NCI-H446 (cell line): ENCODE measurements around the gene CALHM5.

Experiments
- DNase-seq, 2 experiments: peaks; one replicate each; lab custom pipeline; 2025; lab: John Stamatoyannopoulos, UW

CALHM5 gene

DNA sequence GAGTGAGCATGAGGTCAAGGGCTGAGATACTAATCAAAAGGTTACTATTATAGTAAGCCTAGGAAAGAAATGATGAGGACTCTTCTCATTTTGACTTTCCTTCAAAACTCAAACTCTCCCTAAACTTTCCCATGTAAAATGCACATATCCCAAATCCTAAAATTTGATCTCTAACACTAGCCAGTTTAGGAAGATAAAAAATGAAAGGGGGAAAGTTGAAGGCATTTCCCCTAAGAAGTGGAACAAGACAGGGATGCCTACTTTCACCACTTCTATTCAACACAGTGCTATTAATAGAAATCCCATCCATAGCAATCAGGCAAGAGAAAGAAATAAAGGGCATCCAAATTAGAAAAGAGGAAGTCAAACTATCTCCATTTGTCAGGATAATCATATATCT is 2.9 kb upstream of the CALHM5 start:
- DNase-seq = no peak

DNA sequence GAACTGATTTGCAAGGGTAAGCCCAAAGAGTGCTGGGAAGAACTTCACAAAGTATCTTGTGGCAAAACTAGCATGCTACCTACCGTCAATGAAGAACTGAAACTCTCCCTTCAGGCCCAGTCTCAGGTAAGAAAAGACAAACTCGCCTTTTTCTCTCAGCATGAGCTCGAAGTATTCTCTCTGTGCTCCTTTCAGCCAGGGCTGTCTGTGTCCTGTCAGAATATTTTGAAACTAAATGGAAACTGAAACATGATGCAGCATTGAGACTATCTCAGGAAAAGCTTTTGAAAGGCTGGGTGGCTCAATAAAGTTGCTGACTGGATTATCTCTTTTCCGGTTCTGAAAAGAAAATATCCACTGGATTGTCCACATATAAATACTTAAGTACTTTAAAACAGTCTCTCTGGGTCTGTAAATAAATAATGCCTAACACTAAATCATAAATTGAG is 696 bp downstream of the CALHM5 start:
- no peak for DNase-seq

DNA sequence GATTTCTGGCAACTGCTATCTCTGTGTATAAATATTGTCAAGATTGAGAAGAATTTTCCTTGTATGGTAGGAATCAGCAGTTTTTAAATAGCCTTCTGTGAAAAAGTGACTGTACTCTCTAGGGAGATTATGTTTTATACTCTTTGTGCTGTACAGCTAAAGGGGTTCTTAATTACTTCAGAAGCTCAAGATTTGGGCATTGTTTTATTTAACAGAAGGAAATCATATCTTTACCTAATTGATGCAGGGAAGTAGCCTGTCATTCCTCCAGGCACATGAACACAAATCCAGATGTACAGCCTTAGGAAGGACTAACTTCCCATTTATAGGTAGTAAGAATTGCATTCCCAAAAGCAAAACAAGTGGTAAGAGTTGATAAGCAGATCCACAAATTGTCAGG is 1.3 kb downstream of the CALHM5 start:
- no peak for DNase-seq

DNA sequence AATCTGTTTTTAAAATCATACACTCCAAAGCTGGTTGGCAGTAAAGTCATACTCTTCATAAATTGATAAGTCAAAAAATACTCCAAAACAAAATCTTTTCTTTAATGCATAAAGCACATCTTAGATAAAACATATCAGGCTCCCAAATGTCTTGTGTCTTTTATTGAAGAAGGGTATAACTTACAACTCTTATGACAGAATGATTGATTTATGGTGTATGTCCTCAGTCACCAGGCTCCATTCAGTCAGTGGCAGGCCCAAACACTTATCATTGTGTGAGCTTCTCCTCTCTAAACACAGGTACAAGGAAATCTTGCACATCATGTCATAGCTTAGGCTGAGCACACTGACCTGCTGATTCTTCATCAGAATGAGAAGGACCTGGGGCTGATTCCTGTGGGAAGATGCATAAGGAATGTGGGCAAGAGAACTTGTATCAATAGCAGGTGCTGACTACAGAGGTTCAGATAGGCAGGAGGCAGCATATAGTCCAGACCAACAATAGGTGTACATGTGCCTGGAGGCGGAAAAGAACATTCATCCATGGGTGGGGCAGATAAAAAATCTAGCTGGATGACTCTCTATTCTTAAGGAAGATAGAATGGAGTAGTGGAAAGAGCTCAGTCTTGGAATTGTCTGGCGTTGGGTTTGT is 1.9 kb downstream of the CALHM5 start:
- DNase-seq = no peak

DNA sequence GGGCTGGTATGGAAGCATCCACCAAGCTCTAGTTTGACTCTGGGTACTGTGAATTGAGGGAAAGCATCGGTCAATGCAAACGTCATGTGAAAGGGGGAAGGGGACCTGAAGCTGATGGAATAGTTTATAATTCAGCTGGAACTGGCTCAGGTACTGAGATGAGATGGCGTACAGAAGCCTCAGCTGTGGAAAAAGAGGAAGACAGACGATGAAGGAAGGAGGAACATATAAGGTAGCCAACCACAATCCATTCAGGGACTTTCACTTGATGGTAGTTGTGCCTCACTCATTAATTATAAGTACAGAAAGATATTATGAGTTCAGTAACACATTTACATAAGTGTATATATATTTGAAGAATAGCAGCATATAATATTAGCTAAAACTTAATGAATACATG is 2.7 kb downstream of the CALHM5 start:
- no peak for DNase-seq

DNA sequence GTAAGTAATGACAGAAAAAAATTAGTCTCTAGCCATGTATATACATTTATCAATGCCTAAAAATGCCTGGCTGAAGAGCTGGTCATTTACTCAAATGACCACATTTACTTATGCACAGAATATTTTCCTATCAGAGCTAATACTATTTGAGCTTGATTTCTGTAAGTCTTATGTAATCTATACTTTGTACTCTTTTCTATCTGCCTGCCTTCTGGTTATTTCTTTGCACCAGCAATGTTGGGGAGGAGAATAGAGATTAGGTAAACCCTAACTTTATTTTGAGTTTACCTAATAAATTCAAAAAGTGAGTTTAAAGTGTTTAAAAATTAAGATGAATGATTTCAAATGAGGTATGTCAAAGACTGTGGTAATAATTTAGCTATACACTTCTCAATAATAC is 3.7 kb downstream of the CALHM5 start:
- DNase-seq = no peak

DNA sequence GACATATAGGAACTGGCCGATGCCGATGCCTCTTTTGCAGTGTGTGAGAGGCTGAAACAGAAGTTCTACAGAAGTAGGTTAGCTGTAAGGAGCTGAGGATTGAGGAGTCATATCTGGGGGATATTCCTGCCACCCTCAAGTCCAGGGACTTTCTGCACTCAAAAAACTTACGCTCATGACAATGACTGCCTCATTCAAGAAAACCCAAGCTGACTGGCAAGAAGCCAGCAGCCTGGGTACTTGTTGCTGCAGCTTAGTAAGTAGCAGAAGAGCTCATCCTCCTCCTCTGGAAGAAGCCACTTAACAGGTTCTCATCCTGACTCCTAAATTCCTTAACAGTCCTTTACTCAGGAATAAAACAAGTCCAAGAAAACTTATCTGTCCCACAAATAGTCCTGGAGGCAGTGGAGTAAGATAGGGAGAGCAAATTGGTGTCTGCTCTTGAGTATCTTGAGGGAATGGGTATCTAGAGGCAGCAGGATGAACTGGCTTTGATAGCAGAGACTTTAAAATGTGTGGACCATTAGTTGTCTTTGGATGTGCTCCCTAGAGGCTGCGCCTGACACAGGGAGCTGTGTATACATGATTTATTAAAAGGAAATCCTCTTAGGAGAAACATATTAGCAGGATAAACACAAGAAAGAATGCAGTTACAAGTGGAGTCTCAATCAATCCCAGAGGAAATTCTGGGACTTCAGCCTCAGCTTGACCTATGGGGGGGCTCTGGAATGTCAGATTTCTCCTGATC is 7.4 kb downstream of the CALHM5 start:
- no peak for DNase-seq

DNA sequence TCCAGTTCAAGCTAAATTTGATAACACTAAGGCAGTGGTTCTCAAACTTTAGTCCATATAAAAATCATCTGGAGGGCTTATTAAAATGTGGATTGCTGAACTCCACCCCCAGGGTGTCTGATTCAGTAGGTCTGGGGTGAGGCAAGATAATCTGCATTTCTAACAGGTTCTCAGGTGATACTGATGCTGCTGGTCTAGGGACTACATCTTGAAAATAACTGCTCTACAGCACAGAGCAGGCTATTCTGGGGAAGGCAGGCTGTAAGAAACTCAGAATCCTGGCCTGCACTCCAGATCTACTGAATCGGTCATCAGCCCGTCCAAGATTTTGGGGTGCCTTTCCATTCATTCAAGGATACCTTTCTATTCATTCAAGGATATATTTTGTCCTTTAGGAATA is 11.5 kb downstream of the CALHM5 start:
- DNase-seq = no peak

DNA sequence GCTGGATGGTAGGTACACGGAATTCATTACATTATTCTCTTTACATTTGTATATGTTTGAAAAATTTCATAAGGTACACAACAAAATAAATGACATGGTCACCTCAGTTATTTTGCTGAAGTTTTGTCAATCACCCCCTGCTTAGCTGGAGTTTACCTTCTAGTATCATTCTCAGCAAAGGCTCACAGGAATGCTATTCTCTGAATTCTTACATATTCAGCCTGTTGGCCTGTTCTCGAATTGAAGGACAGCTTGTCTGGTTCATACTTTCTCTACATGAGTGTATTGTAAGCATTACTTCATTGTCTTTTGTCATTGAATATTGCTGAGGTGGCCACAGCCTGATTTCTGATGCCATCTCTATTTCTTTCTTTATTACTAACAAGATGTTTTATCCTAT is 12.8 kb downstream of the CALHM5 start:
- no peak for DNase-seq

DNA sequence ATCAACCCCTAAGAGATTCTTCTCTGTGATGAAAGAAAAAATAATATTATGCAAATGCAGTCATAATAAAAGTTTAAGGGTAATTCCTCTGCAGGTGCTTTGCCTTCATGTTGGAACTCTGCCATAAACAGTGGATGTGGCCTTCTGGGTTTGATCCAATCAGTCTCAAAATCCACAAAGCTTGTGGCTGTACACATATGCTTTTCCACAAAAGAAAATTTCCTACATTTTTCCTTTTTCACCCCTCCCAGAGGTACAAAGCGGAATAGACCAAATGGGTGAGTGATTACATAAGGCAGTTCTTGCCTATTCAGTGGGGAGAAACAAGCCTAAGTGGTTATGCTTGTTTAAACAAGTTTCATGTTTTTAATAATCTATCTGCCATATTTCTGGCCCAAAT is 16.7 kb downstream of the CALHM5 start:
- DNase-seq = no peak

DNA sequence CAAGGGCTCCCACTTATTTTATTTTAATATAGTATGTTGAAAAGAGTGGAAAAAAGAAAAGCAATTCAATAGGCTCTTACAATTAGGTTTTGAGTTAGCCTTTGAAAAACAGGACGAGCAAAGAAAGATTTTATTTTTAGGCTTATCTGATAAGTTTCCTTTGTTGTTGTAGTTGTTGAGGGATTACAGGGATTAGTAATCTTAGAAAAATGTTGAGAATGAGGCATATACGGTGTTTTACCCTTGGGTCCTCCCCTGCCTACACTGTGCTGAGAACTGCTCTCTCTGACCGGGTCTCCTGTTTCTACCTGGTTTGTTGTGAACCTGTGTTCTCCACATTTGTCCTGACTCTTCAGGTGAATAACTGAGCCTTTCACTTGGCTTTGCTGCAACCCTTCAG is 17.3 kb downstream of the CALHM5 start:
- no peak for DNase-seq

DNA sequence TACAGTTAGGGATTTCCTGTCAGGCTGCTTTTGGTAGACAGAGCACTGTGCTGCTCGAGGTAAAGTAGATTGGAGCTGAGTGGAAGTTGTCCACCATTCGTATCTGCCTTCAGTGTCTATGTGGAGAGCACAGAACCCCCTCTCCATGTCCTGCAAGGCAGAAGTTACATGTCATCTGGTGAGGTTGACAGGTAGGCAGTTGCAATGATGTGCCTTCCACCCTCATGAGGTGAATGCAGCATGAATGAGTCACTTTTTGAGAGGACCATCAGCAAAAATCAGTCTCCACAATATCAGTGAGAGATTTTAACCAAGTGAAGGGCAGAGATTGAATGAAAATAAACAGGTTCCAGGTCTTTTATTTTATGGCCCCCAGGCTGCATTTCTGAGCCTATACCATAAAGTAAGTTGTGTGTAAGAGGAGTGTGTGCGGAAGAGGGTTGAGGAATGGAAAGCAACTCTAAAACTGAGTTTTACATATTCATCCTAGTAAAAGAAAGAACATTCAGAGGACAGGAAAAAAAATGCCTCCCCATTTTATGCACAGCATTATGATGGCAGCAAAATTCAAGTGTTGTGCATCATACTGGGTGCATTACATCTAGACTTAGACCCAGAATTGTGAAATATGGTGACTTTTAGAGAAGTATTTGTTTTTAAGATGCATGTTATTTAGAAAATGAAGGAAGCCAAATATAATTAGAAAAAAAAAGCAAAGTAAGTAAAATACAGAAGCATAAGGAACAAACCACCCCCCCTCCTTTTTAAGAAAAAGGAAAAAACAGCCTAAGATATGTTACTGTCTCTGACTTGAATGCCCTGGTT is 18.2 kb downstream of the CALHM5 start:
- no peak for DNase-seq

DNA sequence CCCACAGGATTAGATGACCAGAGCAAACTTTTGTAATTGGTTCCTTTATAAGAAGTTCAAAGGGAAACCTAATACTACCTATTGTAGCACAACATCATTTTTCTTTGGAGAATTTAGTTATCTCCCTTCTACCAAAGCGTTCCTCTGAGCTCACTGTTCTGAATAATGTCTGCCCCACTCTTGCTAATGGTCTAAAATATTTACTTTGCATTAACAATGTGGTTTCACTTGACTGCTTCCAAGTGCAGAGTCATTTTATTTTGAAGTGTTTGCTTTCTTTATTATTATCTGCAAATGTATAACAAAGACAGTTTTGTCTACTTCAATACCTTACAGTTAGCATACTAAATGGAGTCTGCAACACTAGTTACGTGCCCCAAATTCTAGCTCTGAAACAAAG is 19.0 kb downstream of the CALHM5 start:
- no peak for DNase-seq

DNA sequence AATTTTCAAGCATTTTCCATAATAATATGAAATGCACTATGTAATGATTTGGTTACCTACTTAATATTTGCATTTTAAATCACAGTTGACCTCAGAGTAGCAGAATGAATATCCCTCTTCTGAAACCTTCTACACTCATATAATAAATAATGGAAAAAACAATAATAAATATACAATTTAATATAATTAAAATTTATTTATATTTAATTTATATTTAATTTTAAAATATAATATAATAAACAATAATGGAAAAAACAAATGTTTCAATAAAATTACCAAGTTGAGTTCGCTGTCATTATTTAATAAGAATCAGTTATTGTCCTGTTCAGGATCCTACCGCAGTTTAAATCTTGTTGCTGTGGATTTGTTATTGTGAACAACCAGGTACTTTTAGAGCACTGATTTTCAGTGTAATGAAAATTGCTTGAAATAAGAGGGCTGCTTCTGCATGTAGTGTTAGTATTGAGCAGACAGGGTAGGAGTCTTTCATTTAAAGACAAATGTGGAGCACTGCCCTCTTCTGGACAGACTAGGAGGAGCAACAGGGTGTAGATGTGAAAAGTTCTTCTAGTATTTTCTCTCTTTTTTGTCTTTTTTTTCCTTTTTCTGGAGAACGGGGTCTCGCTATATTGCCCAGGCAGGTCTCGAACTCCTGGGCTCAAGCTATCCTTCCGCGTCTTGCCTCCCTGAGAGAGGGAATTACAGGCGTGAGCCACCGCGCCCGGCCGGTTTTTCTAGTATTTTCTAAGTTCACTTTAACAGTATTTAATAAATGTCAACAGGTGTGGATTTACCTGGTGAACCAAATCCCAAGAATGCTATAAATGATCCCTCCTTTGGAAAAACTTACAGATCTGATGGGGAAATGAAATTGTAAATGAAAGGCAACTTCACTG is 20.5 kb downstream of the CALHM5 start:
- DNase-seq = peak in 1 of 2 experiments; percentile 10

DNA sequence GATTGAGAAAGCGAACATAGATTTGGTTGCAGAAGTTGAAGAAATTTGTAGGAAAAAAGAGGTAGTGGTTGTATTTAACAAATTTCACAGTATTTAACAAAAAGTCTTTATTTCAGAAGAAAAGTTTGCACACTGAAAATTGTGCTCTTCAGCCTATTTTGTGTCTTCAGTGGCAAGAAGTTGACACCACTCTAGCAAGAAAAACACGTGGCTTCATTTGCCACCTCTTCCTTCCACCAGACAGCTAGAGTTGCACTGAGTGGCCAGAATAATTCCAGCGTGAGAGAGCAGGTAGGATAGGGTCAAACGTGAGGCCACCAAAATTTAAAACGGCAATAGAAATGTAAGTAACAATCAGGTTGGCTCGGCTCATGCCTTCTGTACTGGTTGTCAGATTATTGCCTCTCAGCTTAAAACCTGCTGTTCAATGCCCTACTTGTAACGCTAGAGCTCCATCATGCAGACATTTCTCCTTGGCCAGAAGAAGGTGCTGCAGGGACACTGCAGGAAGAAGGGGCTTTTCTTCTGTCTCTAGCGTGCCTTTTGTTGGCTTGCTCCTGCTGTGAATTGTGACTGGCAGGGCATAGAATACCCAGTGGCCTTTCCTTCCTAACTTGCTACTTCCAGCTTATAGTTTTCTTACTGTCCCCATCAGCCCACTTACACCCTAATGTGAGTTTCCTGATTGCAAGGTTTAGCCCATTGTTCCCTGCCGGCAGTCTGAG is 22.0 kb downstream of the CALHM5 start:
- no peak for DNase-seq

DNA sequence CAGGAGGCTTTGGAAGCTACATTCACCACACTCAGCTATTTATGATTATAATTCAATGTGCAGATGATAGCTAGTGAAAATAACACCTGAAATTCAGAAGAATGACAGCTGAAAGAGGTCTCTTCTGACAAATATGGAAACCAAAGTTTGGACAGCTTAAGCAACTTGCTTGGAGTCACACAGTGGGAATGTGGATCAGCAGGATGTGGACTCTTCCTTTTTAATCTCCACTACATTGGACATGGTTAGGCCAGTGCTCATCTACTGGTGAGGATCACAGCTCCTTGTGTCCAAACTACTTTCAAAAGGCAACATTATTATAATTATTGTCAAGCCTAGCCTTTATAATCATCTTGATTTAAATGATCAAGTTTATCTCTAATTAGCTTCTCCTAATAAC is 23.7 kb downstream of the CALHM5 start:
- DNase-seq = no peak

DNA sequence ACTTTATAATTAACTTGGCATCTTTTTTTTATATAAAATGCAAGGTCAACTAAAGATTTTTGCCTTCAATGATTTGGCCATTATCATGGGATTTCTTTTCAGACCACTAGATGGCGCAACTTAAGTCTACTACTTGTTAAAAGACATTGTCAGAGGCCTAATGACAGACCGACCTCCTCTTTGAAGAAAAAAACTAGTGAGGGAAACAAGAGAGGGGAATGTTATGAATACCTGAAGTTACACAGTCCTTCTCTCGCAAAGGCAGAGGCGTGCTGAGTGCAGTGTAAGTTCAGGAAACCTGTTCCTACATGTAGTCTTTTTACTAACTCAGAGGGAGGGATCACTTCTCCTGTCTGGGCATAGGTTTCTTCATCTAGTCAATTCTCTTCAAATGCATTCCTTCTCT is 24.8 kb downstream of the CALHM5 start:
- DNase-seq = peak in 1 of 2 experiments; percentile 53

DNA sequence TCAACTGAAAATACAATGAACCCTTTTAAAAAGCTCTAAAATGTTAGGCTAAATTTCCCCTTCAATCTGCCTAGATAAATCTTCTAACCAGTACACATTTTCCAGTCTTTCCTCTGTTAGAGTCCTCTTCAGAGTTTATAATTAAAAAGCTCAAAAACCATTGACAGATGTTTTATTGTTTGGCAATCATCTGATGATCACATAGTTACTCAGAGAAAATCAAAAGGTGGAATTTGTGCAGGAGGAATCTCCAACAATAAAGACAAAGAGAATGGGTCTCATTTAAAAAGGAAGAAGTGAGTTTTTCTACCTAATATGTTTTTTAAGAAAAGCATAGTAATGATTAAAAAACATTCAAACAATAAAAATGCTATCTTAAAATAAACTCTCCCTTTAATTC is 31.0 kb downstream of the CALHM5 start:
- DNase-seq = no peak

DNA sequence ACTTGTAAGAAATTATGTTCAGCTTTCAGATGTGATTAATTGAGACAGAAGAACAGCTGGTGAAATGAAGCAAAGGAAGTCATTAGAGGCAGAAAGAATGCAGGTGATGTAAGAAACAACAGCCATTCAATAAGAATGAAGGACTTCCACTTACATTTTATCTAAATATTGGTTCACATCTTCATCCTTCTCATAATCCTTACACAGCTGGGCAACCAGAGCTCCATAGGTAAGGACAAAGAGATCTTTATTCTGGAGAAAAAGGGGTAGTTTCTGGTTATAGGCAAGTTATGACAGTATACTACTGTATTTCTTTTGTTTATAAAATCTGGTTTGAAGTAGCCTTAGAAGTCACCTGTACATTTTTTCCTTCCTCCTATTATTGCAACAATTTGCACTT is 31.7 kb downstream of the CALHM5 start:
- no peak for DNase-seq

DNA sequence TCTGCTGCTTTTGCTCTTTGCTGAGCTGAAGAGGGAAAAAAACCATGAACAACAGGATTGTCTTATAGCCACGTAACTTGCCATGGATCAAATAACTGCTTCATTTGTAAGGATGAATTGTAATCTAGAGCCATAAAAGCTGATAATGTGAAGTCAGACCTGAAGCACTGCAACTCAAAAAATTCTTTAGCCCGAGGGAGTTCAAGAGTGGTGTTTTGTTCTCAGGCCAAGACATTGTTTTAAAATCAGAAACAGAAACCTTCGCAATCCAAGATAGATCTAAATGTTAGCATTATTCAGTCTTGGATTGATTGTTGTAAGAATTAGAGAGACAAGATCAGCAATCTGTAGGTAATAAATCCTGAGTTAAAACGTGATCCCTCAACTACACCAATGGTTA is 34.2 kb downstream of the CALHM5 start, which contains the start of gene TRAPPC3L:
Gene TRAPPC3L, minus strand, starts transcription at position 34 of the 400 bp plus-strand sequence. CDS start 170 bp downstream, outside the sequence.
- DNase-seq = no peak

DNA sequence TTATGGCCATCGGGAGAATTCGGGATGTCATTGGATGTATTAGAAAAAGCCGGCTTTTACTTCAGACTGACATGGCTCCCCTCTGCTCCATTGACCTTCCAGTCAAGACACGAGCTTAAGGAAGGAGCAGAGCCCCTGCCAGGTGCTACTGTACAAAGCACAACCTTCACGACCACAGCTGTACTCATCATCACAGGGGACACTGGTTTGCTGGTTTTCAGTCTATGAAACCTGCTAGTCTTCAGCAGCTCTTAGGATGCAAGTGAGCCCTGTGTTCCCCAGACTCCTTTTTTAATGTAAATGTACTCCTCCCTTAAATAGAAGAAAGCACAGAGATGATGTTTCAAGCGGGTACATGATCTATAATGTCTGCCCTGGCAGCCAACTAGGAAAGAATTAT is 35.9 kb downstream of the CALHM5 start:
- no peak for DNase-seq
